HepG2 (cell line): ENCODE results near the gene NUP155. TPM values are rescaled to one million over a fixed set of nuclear protein-coding genes. Genes with fewer than 3 reads are reported as not detected.
A peak's percentile ranks its signal among the peaks of the same experiment; 100 is the strongest.

ENCODE experiments used
- HMG20A ChIP-seq: IDR thresholded peaks from 2 replicates; pipeline ENCODE4 v1.6.1; 2016; ENCODE audit warnings: borderline replicate concordance
- KDM2A ChIP-seq: sonication (generic); formaldehyde crosslinking; IDR thresholded peaks from 2 replicates; pipeline ENCODE4 v1.4.0; 2020; ENCODE audit warnings: low read depth, missing genetic modification reagents, borderline replicate concordance
- KDM4B ChIP-seq: sonication (generic); formaldehyde crosslinking; IDR thresholded peaks from 2 replicates; pipeline ENCODE4 v1.4.0; 2020; ENCODE audit warnings: missing genetic modification reagents
- KLF15 ChIP-seq: sonication (generic); formaldehyde crosslinking; IDR thresholded peaks from 2 replicates; pipeline ENCODE4 v1.8.1; 2023; ENCODE audit warnings: borderline replicate concordance, mild to moderate bottlenecking, inconsistent platforms, missing genetic modification reagents, mixed read lengths
- KMT2B ChIP-seq: IDR thresholded peaks from 2 replicates; pipeline ENCODE4 v1.6.1; 2016; ENCODE audit warnings: missing genetic modification reagents, missing compliant biosample characterization
- MATR3 ChIP-seq: sonication (generic); formaldehyde crosslinking; IDR thresholded peaks from 2 replicates; pipeline ENCODE4 v1.4.0; 2020; ENCODE audit warnings: missing genetic modification reagents
- NR2F2 ChIP-seq: IDR thresholded peaks from 2 replicates; pipeline ENCODE4 v1.6.1; 2012; ENCODE audit warnings: low read depth, inconsistent platforms, borderline replicate concordance
- SMC3 ChIP-seq: IDR thresholded peaks from 2 replicates; pipeline ENCODE4 v1.6.1; 2011; ENCODE audit warnings: low read length, improper control_type of control experiment
- SOX13 ChIP-seq, 3 experiments: fragments of 450-650 bp in 1 of 3; sonication (generic) in 1 of 3; formaldehyde crosslinking in 1 of 3; IDR thresholded peaks in 2 of 3; conservative IDR thresholded peaks in 1 of 3; 2 replicates each; pipeline versions ENCODE4 v1.5.0 to v1.6.1; 2016 to 2020; ENCODE audit warnings: antibody characterized with exemption in 1 of 3, mild to moderate bottlenecking in 1 of 3, missing compliant biosample characterization in 1 of 3, missing genetic modification reagents in 1 of 3, moderate library complexity in 1 of 3
- SRF ChIP-seq: IDR thresholded peaks from 2 replicates; pipeline ENCODE4 v1.6.1; 2011; ENCODE audit warnings: mild to moderate bottlenecking, low read depth, low read length, moderate library complexity
- TAF15 ChIP-seq: fragments of 200-400 bp; formaldehyde crosslinking; IDR thresholded peaks from one replicate; pipeline ENCODE4 v1.6.1; 2018; ENCODE audit warnings: mild to moderate bottlenecking, low read depth, low read length; ENCODE audit not compliant: poor library complexity, severe bottlenecking
- TSC22D2 ChIP-seq: sonication (generic); formaldehyde crosslinking; IDR thresholded peaks from 2 replicates; pipeline ENCODE4 v1.5.1; 2020; ENCODE audit warnings: missing genetic modification reagents, mild to moderate bottlenecking, borderline replicate concordance
- U2AF2 ChIP-seq: fragments of 200-400 bp; formaldehyde crosslinking; IDR thresholded peaks from 2 replicates; pipeline ENCODE4 v1.6.1; 2017; ENCODE audit warnings: low read depth, mild to moderate bottlenecking, low read length
- ZBTB8A ChIP-seq: sonication (generic); formaldehyde crosslinking; IDR thresholded peaks from 2 replicates; pipeline ENCODE4 v1.4.0; 2020; ENCODE audit warnings: mild to moderate bottlenecking, low read depth, missing genetic modification reagents, borderline replicate concordance
- ZNF160 ChIP-seq: sonication (generic); formaldehyde crosslinking; IDR thresholded peaks from 2 replicates; pipeline ENCODE4 v1.8.0; 2022; ENCODE audit warnings: mild to moderate bottlenecking, inconsistent platforms, missing genetic modification reagents
- ZNF30 ChIP-seq: sonication (generic); formaldehyde crosslinking; IDR thresholded peaks from 2 replicates; pipeline ENCODE4 v1.5.0; 2020; ENCODE audit warnings: mild to moderate bottlenecking, missing genetic modification reagents
- polyA plus RNA-seq, 8 experiments: library from polyadenylated mRNA; depleted of rRNA in 3 of 8; stranded (reverse) in 7 of 8; unstranded in 1 of 8; fragments of >200 nt; fragmentation: Illumina TruSeq in 4 of 8; extraction: Trizol in 4 of 8; gene quantifications; 2 replicates each; pipeline versions ENCODE4 v1.2.1 to v1.2.3, GENCODE V29; 2011 to 2016; ENCODE audit warnings: low read depth in 4 of 8, missing spikeins in 1 of 8, mixed read lengths in 1 of 8; ENCODE audit not compliant: insufficient read depth in 1 of 8
- total RNA-seq, 5 experiments: library from RNA; depleted of rRNA; stranded (reverse); fragments of >200 nt; fragmentation: Illumina TruSeq; extraction: Trizol; gene quantifications; 2 replicates each; pipeline ENCODE4 v1.2.3, GENCODE V29; 2016; ENCODE audit warnings: low read depth in 1 of 5
- TF ChIP-seq, protein P1 (sequence below): sonication (generic); formaldehyde crosslinking; IDR thresholded peaks from 2 replicates; pipeline ENCODE4 v1.8.1; 2022; ENCODE audit warnings: low read depth, mild to moderate bottlenecking, missing genetic modification reagents
- TF ChIP-seq, protein P2 (sequence below): sonication (generic); formaldehyde crosslinking; IDR thresholded peaks from 2 replicates; pipeline ENCODE4 v1.4.0; 2020; ENCODE audit warnings: missing genetic modification reagents
- TF ChIP-seq, protein P3 (sequence below): sonication (generic); formaldehyde crosslinking; IDR thresholded peaks from 2 replicates; pipeline ENCODE4 v1.4.0; 2020; ENCODE audit warnings: missing genetic modification reagents, borderline replicate concordance
- TF ChIP-seq, protein P4 (sequence below): sonication (generic); formaldehyde crosslinking; IDR thresholded peaks from 2 replicates; pipeline ENCODE4 v1.5.0; 2020; ENCODE audit warnings: mild to moderate bottlenecking, missing genetic modification reagents, moderate library complexity

The NUP155 gene
- total and polyA plus RNA-seq, 2 of the 13 experiments (the other 11 are each of a cell fraction or from before 2014, with no cell fraction given): 13.0 to 57.4 TPM

DNA sequence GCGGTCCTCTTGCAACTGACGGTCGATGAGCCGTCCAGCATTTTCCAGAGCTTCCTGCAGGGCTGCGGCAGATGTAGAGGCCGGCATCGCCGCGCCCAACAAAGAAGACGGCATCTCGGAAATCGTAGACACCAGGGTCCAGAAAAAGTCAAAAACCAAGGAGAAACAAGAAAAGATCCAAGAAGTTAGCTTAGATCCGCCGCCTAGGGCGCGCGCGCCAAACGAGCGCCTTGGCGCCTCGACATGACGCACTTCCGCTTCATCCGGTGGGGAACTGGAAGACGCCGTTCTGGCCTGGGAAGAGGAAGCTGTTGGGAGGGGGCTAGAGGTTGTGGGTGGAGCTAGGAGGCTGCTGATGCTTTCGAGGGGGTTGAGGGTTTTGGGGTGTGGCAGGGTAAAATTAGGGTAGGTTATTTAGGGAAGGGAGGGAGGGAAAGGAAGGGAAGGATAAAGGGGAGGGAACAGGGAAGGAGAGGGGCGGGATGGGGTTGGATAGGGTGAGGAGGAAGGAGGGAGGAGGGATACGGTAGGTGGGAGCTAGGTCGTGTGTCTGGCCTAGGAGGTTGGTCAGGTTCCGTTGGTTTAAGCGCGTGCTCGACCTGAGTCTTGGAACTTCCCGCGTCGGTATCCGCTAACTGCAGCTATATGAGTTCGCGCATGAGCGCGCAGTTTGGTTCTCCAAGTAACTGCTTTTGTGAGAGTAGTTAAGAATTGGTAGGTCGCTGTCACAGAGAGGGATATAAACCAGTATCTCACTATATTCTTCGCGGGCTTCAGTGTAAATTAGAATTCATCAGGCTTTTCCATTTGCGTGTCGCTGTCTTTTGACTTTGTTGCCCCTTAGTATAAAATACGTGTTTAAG is at the start of gene NUP155 (continued):
- TF ChIP-seq TSC22D2 (CRISPR knock-in tag) (no peak), NR2F2 (no peak), SOX13 (IDR thresholded peaks at IDR 0.05) (no peak), SOX13 (CRISPR knock-in tag; conservative IDR thresholded peaks at IDR 0.05 in 1 of 2, IDR thresholded peaks at IDR 0.05 in 1 of 2) (no peak), ZBTB8A (CRISPR knock-in tag) (no peak), ZNF30 (CRISPR knock-in tag) (no peak), KDM4B (no peak; the same call in 1 of the 2 replicates), SRF (peak; percentile 64; the same call in 1 of the 2 replicates), U2AF2 (no peak), KMT2B (CRISPR knock-in tag) (peak; percentile 97), ZNF160 (CRISPR knock-in tag) (no peak), TAF15 (no peak), HMG20A (CRISPR knock-in tag) (no peak), KLF15 (CRISPR knock-in tag) (no peak), MATR3 (CRISPR knock-in tag) (no peak), SMC3 (no peak), KDM2A (CRISPR knock-in tag) (peak; percentile 90)
- TF ChIP-seq, protein P1, sequence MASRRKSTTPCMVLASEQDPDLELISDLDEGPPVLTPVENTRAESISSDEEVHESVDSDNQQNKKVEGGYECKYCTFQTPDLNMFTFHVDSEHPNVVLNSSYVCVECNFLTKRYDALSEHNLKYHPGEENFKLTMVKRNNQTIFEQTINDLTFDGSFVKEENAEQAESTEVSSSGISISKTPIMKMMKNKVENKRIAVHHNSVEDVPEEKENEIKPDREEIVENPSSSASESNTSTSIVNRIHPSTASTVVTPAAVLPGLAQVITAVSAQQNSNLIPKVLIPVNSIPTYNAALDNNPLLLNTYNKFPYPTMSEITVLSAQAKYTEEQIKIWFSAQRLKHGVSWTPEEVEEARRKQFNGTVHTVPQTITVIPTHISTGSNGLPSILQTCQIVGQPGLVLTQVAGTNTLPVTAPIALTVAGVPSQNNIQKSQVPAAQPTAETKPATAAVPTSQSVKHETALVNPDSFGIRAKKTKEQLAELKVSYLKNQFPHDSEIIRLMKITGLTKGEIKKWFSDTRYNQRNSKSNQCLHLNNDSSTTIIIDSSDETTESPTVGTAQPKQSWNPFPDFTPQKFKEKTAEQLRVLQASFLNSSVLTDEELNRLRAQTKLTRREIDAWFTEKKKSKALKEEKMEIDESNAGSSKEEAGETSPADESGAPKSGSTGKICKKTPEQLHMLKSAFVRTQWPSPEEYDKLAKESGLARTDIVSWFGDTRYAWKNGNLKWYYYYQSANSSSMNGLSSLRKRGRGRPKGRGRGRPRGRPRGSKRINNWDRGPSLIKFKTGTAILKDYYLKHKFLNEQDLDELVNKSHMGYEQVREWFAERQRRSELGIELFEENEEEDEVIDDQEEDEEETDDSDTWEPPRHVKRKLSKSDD (CRISPR knock-in tag): no peak
- TF ChIP-seq, protein P2, sequence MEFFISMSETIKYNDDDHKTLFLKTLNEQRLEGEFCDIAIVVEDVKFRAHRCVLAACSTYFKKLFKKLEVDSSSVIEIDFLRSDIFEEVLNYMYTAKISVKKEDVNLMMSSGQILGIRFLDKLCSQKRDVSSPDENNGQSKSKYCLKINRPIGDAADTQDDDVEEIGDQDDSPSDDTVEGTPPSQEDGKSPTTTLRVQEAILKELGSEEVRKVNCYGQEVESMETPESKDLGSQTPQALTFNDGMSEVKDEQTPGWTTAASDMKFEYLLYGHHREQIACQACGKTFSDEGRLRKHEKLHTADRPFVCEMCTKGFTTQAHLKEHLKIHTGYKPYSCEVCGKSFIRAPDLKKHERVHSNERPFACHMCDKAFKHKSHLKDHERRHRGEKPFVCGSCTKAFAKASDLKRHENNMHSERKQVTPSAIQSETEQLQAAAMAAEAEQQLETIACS (CRISPR knock-in tag): peak; percentile 43
- TF ChIP-seq, protein P3, sequence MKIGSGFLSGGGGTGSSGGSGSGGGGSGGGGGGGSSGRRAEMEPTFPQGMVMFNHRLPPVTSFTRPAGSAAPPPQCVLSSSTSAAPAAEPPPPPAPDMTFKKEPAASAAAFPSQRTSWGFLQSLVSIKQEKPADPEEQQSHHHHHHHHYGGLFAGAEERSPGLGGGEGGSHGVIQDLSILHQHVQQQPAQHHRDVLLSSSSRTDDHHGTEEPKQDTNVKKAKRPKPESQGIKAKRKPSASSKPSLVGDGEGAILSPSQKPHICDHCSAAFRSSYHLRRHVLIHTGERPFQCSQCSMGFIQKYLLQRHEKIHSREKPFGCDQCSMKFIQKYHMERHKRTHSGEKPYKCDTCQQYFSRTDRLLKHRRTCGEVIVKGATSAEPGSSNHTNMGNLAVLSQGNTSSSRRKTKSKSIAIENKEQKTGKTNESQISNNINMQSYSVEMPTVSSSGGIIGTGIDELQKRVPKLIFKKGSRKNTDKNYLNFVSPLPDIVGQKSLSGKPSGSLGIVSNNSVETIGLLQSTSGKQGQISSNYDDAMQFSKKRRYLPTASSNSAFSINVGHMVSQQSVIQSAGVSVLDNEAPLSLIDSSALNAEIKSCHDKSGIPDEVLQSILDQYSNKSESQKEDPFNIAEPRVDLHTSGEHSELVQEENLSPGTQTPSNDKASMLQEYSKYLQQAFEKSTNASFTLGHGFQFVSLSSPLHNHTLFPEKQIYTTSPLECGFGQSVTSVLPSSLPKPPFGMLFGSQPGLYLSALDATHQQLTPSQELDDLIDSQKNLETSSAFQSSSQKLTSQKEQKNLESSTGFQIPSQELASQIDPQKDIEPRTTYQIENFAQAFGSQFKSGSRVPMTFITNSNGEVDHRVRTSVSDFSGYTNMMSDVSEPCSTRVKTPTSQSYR (CRISPR knock-in tag): no peak
- TF ChIP-seq, protein P4, sequence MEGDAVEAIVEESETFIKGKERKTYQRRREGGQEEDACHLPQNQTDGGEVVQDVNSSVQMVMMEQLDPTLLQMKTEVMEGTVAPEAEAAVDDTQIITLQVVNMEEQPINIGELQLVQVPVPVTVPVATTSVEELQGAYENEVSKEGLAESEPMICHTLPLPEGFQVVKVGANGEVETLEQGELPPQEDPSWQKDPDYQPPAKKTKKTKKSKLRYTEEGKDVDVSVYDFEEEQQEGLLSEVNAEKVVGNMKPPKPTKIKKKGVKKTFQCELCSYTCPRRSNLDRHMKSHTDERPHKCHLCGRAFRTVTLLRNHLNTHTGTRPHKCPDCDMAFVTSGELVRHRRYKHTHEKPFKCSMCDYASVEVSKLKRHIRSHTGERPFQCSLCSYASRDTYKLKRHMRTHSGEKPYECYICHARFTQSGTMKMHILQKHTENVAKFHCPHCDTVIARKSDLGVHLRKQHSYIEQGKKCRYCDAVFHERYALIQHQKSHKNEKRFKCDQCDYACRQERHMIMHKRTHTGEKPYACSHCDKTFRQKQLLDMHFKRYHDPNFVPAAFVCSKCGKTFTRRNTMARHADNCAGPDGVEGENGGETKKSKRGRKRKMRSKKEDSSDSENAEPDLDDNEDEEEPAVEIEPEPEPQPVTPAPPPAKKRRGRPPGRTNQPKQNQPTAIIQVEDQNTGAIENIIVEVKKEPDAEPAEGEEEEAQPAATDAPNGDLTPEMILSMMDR: peak; percentile 44
